HL-60 (cell line): Measurements from ENCODE around the gene CDCA4.

Source experiments
- DNase-seq, 2 experiments: peaks; one replicate each; pipeline ENCODE4 v3.0.0-alpha.2; 2010 to 2020; ENCODE audit warnings: low read depth in 1 of 2, low spot score in 1 of 2
- H3K27ac ChIP-seq: fragments of 250-450 bp; sonication (Bioruptor Pico); replicated peaks from 2 replicates; pipeline ENCODE4 v1.5.1; 2020; ENCODE audit warnings: mild to moderate bottlenecking, moderate library complexity
- H3K27me3 ChIP-seq: fragments of 250-450 bp; sonication (Bioruptor Pico); 2 replicates; pipeline ENCODE4 v1.5.1; 2021; ENCODE audit warnings: mild to moderate bottlenecking, moderate library complexity; ENCODE audit not compliant: insufficient read depth, poor library complexity, severe bottlenecking
- H3K4me3 ChIP-seq: replicated peaks from 2 replicates; pipeline ENCODE4 v1.5.1; 2011; ENCODE audit warnings: mild to moderate bottlenecking, control low read depth, low read length; ENCODE audit not compliant: insufficient read depth
- CTCF ChIP-seq: IDR thresholded peaks from one replicate; pipeline ENCODE4 v1.5.1; 2011; ENCODE audit warnings: low read length, control low read depth, inconsistent platforms; ENCODE audit not compliant: insufficient read depth
- GABPA ChIP-seq: IDR thresholded peaks from 2 replicates; pipeline ENCODE4 v1.6.1; 2012; ENCODE audit warnings: low read depth
- POLR2AphosphoS5 ChIP-seq: IDR thresholded peaks from 2 replicates; pipeline ENCODE4 v1.6.1; 2012; ENCODE audit warnings: low read depth
- REST ChIP-seq: IDR thresholded peaks from 2 replicates; pipeline ENCODE4 v1.6.1; 2012; ENCODE audit warnings: low read depth; ENCODE audit not compliant: insufficient replicate concordance
- SPI1 ChIP-seq: IDR thresholded peaks from 2 replicates; pipeline ENCODE4 v1.6.1; 2012; ENCODE audit warnings: low read depth, mild to moderate bottlenecking, borderline replicate concordance

CDCA4 gene

GRCh38 chr14:105005329-105005928 lies 15.5 kb downstream of the CDCA4 start:
- H3K4me3 ChIP-seq: no peak overlapping the region
- DNase-seq: no peak
- no peak overlapping the region for H3K27ac ChIP-seq
- no peaks in the 10 kb centered on the region for H3K27me3 ChIP-seq
- TF ChIP-seq GABPA (no peak), CTCF (no peak), REST (no peak), SPI1 (no peak), POLR2AphosphoS5 (no peak)

GRCh38 chr14:104999361-104999760 lies 21.5 kb downstream of the CDCA4 start:
- no peak for TF ChIP-seq CTCF
- TF ChIP-seq POLR2AphosphoS5: no peak
- no peak for TF ChIP-seq REST
- TF ChIP-seq GABPA: no peak
- TF ChIP-seq SPI1: no peak
- no peaks in the 10 kb centered on the region for H3K27me3 ChIP-seq
- no peak for DNase-seq
- H3K27ac ChIP-seq: no peak overlapping the region
- no peak overlapping the region for H3K4me3 ChIP-seq

- TF ChIP-seq GABPA (no peak), REST (no peak), POLR2AphosphoS5 (no peak), SPI1 (no peak), CTCF (no peak)
- Histone ChIP-seq H3K4me3 (no peak overlapping the region), H3K27me3 (no peaks in the 10 kb centered on the region), H3K27ac (no peak overlapping the region)
- no peak for DNase-seq
Observed at GRCh38 chr14:104998801-104999200, 22.1 kb downstream of the CDCA4 start.
